GM18507 (cell line): ENCODE results near the gene RAD51C.
"Not testable (repeated sequence)": the region's sequence is repeated elsewhere in the genome, so short reads cannot be mapped to it uniquely, and the experiment has no call there.

Experiments used
- DNase-seq: peaks from one replicate; pipeline ENCODE4 v3.0.0; 2011; ENCODE audit warnings: low read depth; ENCODE audit not compliant: insufficient read length; ENCODE audit errors: extremely low spot score
- FAIRE-seq: peaks from 2 replicates; lab custom pipeline; 2011; peaks lifted over from hg19 to GRCh38; lab: Jason Lieb, UNC

RAD51C gene

GRCh38 chr17:58679263-58680037 lies 13.0 kb upstream of the RAD51C start:
- FAIRE-seq, result no peak
- DNase-seq, result no peak

GRCh38 chr17:58680038-58680369 lies 12.4 kb upstream of the RAD51C start:
- no peak for FAIRE-seq
- no peak for DNase-seq

- DNase-seq (no peak), FAIRE-seq (no peak)
Observed at GRCh38 chr17:58684003-58684402, 8.4 kb upstream of the RAD51C start.

GRCh38 chr17:58684462-58684861 lies 7.9 kb upstream of the RAD51C start:
- FAIRE-seq, DNase-seq: not testable (repeated sequence)

- DNase-seq (no peak), FAIRE-seq (no peak)
Observed at GRCh38 chr17:58686980-58687379, 5.4 kb upstream of the RAD51C start.

- FAIRE-seq (no peak), DNase-seq (no peak)
Observed at GRCh38 chr17:58688521-58688920, 3.9 kb upstream of the RAD51C start.

- FAIRE-seq, DNase-seq: not testable (repeated sequence)
Observed at GRCh38 chr17:58690033-58690432, 2.4 kb upstream of the RAD51C start.

GRCh38 chr17:58691701-58692238 lies 632 bp upstream of the RAD51C start, which contains the start of gene TEX14:
Gene TEX14 (minus strand): TSS chr17:58692045. CDS start chr17:58652001, 40,044 bp downstream.
- no peak for FAIRE-seq
- no peak for DNase-seq

- DNase-seq, result no peak
- peak; percentile 35 for FAIRE-seq
Observed at GRCh38 chr17:58693208-58693607, 806 bp downstream of the RAD51C start.

- FAIRE-seq (no peak), DNase-seq (no peak)
Observed at GRCh38 chr17:58693751-58694150, 1.3 kb downstream of the RAD51C start.

GRCh38 chr17:58694302-58694701 lies 1.9 kb downstream of the RAD51C start:
- DNase-seq (no peak), FAIRE-seq (no peak)

GRCh38 chr17:58694826-58695225 lies 2.4 kb downstream of the RAD51C start:
- no peak for FAIRE-seq
- no peak for DNase-seq

- DNase-seq (no peak), FAIRE-seq (no peak)
Observed at GRCh38 chr17:58699771-58700170, 7.4 kb downstream of the RAD51C start.

- DNase-seq (no peak), FAIRE-seq (peak; percentile 75)
Observed at GRCh38 chr17:58702045-58702476, 9.7 kb downstream of the RAD51C start.

GRCh38 chr17:58702708-58703107 lies 10.3 kb downstream of the RAD51C start:
- no peak for FAIRE-seq

GRCh38 chr17:58703137-58703915 lies 10.9 kb downstream of the RAD51C start:
- FAIRE-seq (no peak), DNase-seq (no peak)

More at GRCh38 chr17:58702708-58703107, 10.3 kb downstream of the RAD51C start:
- no peak for DNase-seq

- DNase-seq, result no peak
- FAIRE-seq, result no peak
Observed at GRCh38 chr17:58703916-58704286, 11.5 kb downstream of the RAD51C start.

GRCh38 chr17:58706351-58707140 lies 14.1 kb downstream of the RAD51C start:
- DNase-seq (no peak), FAIRE-seq (peak; percentile 66)

- peak; percentile 65 for FAIRE-seq
- DNase-seq, result no peak
Observed at GRCh38 chr17:58710948-58711552, 18.6 kb downstream of the RAD51C start.
